HG02852 (cell line): ENCODE measurements around the gene CHCHD3.
"Not testable (repeated sequence)": the region's sequence is repeated elsewhere in the genome, so short reads cannot be mapped to it uniquely, and the experiment has no call there.

Experiments
- ATAC-seq: cut with Tn5 transposase; IDR thresholded peaks from one replicate; pipeline ENCODE4 v1.9.1; 2021; ENCODE audit warnings: mild to moderate bottlenecking, moderate library complexity; ENCODE audit not compliant: unreplicated experiment

CHCHD3 gene

DNA sequence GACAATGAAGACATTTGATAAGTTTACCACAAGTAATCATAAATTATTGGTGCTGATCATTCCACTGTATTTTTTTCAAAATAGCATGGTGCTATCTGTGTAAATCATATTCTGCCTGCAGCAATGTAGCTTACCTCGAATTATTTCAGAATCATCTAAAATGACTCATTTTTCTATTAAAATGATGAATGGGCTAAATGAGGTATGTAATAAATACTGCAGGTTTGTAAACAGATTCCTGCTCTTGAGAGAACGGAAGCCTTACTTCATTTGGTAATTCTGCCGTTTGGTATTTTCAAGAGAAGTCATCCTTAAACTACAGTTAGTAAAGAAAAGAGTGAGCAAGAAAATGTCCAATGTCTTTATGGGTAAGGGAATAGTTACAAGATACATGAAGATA lies 115.9 kb downstream of the CHCHD3 start:
- no peak for ATAC-seq

DNA sequence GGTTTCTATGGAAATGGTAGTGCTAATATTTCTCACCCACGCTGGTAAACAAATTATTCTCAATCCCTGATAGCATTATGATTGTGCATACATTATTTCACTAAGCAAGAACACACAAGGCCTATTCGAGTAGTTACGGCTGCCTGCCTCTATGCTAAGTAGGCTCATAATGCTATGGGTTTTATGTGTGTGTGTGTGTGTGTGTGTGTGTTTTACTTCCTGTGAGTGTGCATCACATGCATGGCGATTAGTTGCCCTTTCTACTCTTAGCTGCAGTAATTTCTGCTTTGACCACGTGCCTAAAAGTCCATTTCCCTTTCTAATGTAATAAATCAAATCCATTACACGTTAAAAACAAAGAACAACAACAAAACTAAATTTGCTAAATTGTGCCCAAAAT lies 117.0 kb downstream of the CHCHD3 start:
- no peak for ATAC-seq

DNA sequence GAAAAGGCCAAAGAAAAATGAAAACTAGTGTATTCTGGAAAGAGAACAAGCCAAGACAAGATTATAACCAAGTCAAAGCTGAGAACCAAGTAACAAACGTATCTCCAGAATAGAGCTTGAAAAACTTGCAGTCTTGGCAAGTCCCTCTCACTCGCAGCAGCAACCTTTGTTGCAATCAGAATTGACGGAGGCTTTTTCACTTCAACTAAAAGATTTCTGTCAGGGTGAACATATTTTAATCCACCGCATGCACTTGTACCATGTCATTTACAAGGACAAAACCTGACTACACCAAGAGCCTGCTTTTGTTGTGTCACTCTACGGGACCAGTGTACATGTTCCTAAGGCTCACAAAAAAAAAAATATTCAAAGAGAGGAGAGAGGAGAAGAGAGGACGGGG lies 122.0 kb downstream of the CHCHD3 start:
- no peak for ATAC-seq

DNA sequence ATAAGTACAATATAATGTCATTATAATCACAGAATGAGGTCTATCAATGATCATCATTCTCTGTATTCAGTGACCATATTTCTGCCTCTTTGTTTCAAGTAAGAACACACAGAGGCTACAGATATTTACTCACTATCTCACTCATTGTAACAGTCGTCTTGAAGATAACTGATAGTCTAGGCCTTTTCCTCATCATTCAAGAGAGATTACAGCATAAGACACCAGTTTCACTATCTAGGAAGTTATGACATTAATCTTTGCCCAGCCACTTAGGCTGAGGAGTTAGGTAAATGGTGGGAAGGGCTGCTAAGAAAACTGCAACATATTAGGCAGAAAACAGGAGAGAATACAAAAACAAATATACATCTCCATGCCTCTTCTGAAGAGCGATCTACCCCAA lies 125.3 kb downstream of the CHCHD3 start:
- no peak for ATAC-seq

DNA sequence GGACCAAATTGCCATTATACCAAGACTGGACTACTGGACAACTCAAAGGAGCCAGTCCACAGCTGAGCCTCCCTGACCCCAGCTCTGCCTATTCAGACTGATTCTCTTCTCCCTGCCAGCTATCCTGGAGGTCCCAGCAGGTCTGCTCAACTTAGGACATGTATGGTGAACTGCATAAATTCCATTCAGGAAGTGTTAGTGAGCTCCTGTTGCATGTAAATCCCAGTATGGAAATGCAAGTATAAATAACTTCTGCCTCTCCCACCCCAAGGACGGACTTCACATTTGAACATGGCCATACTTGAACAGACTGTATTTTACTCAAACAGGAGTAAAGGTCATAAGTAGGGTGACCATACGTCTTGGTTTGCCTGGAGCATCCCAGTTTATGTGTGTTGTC lies 128.4 kb downstream of the CHCHD3 start:
- ATAC-seq: no peak

DNA sequence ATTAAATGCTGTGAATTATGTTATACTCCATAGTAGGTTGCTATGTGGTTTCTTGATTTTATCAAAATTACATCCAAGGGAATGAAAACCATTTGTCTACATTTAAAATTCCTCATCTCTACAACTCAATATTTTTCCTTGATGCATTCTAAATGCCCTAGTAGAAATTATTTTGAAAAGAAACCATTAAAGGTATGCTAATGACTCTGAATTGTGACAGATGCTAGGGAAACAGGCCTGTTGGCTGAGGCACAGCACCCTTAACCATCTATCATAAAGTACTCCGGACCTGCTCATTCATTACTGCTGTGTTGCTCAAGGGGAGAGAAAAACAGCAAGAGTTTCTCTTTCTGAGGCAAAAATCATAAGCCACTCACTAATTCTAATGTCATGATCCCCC lies 131.2 kb downstream of the CHCHD3 start:
- ATAC-seq: no peak

DNA sequence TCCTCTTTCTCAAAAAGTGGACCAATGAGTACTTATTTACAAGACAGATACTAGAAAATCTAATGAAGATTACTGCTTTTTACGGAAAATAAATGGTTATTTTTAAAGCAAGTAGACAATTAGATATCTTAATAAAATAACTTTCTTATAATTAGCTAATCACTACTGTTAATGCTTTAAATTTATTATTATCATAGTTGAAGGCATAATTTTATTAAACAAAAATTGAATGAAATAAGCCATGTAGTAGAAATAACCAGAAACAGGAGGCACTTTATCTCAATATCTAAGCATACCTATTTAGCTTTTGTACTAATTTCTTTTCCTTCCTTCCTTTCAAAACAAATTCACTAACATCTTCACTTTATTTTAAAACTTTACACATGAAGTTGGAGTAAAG lies 134.9 kb downstream of the CHCHD3 start:
- no peak for ATAC-seq

DNA sequence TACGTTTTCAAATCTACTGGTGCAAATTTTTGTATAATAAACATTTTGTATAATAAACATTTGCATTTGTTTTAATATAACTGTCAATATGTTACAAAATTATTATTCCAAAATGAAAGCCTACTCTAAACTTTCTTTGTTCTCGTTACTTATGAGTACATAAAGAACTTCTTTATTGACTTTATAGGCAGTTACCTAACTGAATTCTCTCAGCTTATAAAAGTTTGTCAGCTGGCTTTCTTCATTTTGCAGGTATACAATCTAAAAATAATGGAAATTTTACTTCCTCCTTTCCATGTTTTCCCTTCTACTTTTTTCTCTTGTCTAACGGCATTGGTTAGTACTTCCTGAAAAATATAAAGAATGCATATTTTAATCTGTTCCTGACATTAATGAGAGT lies 137.1 kb downstream of the CHCHD3 start:
- no peak for ATAC-seq

DNA sequence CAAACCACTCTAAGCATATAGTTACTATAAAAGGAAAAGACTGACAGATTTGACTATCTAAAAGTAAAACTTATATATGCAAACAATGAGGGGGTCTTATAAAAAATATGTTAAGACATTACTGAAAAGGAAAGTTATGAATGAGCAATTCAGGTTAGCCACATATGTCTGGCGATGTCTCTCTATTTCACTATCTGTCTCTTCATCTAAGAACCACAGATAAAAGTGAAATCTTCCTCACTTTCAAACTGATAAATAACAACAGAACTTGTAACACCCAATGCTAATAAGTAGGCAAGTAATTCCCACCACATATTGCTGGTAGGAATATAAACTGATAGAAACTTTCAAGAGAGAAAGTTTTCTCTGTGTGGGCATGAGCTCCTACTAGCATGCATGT lies 138.2 kb downstream of the CHCHD3 start:
- ATAC-seq: no peak

DNA sequence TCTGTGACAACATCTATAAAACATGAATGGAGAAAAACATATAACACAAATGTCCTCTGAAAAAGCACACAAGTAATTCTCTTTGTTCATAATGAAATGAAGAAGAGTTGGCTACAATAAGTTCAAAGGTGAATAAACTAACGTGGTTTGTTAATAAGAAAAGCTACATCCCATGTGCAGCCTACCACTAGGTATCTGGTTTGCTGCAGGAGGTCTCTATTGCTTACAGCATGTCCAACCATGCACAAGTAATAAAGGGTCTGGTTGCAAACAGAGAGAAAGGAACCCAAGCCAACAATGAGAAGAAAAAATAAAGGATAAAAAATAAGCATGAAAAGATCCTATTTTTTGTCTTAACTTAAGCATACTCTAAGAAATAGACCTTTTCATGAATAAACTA lies 139.2 kb downstream of the CHCHD3 start:
- no peak for ATAC-seq

DNA sequence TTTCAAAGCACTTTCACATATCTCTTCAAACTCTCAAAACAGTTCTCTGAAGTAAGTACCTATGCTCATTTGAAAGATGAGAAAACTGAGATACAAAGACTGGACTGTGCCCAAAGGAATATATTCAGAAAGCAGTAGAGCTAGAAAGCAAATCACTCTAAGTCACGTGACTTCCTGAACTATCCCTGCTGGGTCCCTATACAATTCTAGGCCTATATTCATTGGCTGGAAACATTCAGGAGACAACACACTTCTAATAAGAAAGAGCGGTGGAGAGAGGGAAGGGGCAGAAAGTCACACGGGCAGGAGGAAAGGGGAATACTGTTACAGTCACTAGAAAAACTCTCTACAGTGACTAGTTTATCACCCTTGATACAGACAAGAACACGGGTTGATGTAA lies 140.0 kb downstream of the CHCHD3 start:
- ATAC-seq: no peak

DNA sequence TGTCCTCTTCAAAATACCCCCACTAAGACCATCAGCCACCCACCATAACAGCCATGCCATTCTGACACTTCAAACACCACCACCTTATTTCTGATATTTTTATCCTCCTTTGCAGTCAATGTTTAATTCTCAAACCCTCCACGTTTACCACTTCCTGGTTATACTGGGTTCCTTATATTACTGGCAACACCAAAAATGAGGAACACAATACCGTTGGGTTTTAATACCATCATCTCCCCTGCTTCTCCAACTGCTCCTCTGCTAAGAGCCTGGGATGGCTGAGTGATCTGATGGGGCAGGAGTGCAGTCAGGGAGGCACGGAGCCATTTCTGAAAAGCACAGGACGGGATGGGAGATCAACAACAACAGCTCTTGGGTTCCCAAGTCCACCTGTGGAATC lies 140.5 kb downstream of the CHCHD3 start:
- no peak for ATAC-seq

DNA sequence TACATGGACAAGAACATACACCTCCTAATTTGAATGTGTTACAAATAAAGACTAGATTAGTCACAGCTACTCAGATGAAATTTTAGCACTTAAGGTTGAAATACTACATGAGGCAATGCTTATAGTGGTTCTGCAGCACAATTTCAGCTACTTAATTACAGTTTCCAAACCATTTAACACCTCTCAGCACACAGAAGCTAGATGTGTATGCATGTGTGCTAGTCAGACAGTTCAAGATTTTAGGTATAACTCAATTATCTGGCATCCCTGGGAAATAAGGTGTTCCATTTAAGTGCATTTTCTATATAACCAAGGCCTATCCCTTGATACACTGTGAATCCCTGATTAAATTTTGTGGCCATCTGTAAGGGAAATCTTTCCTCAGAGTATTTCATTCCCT lies 141.8 kb downstream of the CHCHD3 start:
- no peak for ATAC-seq

DNA sequence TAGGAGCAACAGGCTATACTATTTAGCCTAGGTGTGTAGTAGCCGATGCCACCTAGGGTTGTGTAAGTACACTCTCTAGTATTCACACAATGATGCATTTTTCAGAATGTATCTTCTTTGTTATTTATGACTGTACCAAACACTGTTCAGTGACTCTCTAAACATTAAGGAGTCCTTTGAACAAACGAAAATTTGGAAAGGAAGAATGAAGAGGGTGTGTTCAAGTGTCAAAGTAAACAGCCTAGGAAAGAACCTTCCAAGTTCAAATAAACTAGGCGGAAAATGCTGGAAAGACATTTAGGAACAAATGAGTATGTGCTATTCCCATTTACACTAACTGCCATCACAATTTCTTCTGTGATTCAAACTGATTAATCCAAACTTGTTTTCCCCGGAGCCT lies 142.4 kb downstream of the CHCHD3 start:
- ATAC-seq: no peak

DNA sequence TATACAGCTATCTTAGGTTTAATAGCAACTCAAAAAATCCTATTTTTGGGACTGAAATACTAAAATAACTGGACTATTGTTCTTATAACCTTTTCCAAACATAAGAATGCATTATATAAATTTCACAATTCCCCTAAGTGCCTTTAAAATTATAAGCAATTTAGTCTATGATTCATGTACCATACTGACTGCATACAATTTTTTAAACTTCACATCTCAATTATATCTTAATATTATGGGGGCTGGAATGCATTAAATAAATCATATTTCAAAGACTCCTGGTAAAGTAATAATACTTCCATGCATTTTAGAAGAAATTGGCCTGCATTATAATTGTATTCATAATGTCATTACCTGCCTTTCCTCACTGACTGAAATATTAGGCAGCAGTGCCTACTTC lies 144.6 kb downstream of the CHCHD3 start:
- no peak for ATAC-seq

DNA sequence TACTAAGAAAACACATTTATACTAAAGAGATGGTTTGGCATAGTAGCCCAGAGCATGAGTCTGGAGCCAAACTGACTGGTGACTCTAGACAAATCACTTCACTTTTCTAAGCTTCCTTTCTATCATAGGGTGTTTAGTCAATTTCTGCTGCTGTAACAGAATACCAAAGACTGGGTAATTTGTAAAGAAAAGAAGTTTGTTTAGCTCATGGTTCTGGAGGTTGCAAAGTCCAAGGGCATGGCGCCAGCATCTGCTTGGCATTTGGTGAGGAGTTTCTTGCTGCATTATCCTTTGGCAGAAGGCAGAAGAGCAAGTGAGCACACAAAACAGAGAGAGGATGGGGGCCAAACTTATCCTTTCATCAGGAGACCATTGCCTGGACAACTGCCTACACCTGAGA lies 146.3 kb downstream of the CHCHD3 start:
- no peak for ATAC-seq

DNA sequence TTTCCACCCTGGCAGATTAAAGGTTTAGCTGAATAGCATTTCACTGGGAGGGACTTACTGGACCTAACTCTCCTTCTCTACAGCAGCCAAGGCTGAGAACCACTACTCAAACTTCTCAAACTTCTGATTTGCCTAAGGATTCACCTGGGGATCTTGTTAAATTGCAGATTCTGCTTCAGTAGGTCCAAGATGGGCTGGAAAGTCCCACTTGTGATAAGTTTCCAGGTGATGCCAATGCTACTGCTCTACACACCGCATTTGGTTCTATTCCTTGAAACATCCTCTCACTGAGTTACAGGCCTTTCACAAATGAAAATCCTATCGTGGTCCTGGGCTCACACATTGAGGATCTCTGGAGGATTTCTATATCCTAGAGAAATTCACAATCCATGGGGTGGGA lies 147.9 kb downstream of the CHCHD3 start:
- ATAC-seq: no peak

DNA sequence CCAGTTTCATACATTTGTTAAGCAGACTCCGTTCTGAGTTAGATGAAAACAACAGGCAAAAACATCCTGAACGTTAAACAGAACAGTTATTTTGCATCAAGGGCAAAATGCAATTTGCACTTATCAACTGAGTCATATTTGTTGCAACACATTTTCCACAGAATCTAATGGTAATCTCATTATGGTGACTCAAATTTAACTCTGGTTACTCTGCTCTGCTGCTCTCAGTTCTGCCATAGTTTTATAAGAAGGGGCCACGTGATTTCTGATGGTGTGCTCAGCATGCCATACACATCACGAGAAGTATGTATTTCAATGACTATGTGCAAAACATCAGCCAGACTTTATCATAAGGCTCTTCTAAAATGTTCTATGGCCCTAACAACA lies 148.8 kb downstream of the CHCHD3 start:
- no peak for ATAC-seq

DNA sequence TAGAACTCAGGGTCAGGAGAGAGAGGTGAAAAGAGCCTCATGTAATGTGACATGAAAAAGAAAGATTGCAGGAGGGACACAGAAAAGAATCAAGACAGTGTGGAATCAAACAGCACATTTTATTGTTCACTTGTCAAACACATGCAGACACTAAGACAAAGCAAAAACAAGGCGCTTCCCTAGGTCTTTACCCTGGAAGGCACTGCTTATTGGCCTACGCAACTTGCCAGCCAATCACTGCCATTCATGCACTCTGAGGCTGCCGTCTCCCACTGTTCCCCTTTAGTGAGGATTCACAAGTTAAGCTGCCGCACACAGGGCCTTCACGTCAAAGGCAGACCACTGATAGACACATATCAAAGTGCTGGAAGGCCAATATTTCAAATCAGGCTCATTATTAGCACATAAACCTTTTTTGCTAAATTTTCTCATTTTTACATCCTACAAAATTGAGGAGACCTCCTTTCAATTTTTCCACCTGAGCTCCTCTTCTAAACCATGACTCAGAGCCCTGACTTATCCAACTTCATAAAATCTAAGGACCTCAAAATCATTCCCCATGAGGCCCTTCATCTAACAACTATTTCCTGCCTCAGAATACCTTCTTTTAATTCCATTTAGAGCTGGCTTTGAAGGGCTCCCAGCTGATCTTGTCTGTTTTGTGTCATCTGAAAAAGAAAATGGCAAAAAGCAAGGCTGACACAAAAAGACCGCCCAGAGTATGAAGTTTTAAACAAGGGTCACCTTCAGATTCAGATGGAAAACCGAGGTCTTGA lies 149.4 kb downstream of the CHCHD3 start:
- ATAC-seq: no peak

DNA sequence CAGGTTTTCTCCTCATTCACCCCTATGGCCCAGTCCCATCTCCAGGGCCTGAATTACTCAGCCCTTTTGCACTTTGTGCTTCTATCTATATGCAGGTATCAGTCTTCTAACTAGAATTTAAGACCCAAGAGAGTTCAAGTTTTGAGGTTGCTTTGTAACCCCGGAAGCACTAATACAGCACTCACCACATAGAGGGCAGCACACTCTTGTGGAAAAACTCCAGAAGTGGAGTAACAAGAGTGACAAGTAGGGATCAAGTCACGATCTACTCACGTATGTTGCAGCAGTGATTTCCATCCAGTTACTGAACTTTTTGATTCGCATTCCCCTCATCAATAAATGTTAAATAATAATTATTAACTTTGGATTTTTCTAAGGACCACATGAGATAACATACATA lies 151.0 kb downstream of the CHCHD3 start:
- ATAC-seq: no peak

DNA sequence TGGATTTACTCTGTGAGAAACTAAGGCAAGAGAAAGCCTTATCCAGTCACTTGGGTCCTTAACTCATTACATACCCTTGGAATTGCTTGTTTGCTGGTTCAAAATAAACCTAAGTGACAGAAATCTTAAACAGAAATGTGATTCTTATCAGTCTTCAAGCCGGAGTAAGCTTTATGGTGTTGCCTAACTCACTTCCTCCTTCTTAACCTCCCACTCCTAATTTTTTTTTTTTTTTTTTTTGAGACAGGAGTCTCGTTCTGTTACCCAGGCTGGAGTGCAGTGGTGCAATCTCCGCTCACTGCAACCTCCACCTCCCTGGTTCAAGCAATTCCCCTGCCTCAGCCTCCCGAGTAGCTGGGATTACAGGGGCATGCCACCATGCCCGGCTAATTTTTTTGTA lies 151.9 kb downstream of the CHCHD3 start:
- not testable (repeated sequence) for ATAC-seq

DNA sequence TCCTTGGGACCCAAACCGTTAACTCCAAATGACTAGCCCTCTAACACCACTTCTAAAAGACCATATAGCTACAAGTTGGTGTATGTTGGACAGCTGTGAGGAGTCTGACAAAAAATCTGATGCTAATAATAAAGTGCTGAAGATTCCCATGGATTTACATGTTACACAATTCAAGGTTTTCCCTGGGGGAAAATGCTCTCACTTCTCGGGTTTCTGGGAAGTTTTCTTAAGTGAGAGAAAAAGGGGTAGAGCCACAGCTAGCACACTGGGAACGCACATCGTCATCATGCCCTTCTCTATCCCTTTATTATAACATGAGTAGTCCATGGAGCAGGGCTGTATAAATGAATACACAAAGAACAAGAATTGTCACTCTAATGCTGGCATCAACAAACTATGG lies 162.1 kb downstream of the CHCHD3 start:
- no peak for ATAC-seq

DNA sequence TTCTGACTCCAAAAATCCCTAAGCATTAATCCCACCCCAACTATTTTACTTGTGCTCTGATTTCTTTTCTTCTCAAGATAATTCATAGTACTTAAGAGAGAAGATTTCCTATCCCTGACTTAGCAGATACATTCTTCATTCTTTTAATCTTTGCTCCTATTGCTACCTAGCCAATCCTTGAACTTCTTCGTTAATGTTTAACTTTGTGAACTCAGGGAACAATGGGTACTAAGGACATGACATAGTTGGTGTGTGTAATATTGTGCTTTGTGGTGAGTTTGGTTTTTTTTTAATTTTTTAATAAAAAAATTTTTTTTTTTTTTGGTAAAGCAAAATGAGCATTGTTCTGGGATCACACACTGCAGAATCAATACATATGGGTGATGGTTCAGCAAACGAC lies 166.2 kb downstream of the CHCHD3 start:
- no peak for ATAC-seq
